ENCODE measurements around the gene GID4.

GID4 gene

DNA sequence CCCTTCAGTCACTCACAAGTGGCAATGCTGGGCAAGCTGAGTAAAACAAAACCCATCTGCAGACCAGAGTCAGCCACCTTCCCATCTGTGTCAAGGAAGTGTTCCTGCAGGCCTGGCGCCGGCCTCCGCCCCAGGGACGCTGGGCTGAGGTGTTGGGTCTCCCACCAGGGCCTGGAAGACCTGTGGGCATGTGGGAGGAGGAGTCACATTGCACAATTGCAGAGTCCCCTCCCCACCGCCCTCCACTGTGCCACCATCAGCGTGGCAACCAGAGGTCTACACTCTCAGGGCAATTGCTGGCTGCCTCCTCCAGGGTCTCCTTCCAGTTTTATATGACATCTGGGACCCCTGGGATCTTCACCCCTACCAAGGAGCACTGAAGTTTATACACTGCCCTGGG lies 66.4 kb downstream of the GID4 start:
- DNase-seq = no peak

DNA sequence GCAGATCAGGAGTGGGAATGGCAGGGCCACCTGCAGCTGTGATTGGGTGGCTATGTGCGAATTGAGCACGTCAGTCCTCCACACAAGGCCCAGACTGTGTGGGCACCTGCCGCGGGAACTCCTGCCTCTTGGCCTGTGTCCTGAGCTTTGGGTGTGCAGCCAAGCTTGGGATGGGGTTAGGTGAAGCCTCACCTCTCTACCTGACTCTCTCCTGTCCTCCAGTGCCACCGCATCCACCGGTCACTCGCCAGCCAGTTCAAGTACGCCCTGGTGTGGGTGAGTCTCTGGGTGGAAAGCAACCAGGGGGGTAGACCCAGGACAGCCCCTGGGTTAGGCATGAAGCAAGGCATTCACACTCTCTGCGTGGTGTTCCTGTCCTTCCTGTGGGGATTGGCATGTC lies 67.0 kb downstream of the GID4 start:
- no peak for DNase-seq

GRCh38 chr17:18107061-18107790 lies 68.0 kb downstream of the GID4 start:
- DNase-seq = no peak

DNA sequence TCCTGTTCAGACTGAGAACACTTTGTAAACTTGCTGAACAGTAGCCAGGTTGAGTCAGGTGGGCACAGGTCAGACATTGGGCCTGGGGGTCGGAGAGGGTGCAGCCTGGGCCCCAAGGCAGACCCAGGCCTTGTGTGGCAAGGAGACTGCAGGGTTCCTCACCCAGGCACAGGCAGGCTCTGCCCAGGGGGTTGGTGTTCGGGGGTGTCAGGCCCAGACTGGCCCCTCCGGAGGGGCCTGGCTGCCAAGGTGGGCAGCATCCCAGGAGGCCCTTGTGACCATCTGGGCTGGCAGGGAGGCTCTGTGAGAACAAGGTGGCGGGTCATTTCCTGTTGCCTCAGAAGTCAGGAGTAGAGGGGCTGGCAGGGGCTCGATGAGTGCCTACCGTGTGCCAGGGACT lies 68.8 kb downstream of the GID4 start:
- no peak for DNase-seq

DNA sequence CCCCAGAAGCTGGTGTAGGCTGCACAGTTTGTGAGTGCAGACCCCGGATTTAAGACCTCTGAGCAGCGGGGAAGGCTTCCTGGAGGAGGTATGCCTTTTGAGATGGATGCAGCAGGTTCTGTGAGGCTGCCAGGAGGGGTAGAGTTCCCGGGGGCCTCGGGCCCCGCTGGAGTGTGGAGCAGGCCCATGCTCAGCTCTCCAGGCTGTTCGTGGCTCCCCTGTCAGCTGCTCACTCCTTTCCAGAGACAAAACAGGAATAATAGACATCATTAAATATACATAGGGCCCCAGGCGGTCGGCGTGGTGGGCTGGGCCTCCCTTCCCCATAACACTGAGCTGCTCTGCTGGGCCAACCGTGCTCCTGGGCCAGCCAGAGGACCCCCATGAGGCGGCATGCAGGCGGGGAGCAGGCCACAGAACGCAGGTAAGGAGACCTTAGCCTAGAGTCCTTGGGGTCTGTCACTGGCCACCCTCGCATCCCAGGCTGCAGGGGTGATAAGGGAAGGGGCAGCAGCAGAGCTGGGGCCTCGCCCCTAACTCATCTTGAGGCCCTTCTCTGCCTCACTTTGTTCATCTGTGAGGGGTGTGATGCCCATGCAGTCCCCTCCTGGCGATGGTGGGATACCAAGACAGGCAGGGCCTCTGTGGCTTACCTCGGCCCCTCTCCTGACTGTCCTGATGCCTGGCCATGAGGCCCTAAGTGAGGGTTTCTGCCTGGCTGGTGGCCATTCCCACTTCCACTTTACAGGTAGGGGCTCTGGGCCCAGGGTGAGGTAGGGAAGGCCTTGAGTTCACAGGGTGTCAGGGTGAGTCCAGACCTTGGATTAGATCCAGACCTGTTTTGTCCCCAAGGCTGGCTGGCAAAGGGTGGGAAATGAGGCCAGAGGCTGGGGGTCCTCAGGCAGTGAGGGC lies 69.4 kb downstream of the GID4 start, which contains the start of gene MYO15A:
Gene MYO15A (plus strand): TSS at position 356 of the 912 bp plus-strand sequence. CDS start 10,045 bp downstream, outside the sequence.
- no peak for DNase-seq

DNA sequence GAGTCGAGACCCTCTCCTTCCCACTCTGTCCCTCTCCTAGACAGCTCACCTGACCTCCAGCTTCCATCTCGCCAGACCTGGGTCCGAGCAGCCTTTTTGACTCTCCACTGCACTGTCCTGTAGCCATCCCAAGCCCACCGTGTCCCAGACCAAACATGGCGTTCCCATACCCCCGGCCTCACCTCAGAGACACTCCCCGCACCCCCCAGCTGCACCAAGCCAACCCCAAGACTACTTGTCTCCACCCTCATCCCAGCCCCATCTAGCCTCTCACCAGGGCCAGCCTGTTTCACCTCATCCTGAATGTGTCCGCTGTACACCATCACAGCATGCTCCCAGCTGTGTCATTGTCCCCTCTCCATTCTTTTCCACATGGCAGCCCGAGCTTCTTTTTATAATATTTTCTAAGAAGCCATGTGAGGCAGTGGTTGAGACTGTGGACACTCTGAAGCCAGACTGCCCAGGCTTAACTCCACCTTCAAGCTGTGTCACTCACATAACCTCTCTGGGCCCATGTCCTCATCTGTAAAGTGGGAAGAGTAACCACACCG lies 70.8 kb downstream of the GID4 start:
- DNase-seq = no peak

- DNase-seq = no peak
These were observed 71.5 kb downstream of the GID4 start for GRCh38 chr17:18110636-18111145.

- no peak for DNase-seq
These were observed 72.2 kb downstream of the GID4 start for GRCh38 chr17:18111330-18111971.

- no peak for DNase-seq
These were observed 76.3 kb downstream of the GID4 start for GRCh38 chr17:18115517-18115916.

- DNase-seq = no peak
These were observed 76.9 kb downstream of the GID4 start for GRCh38 chr17:18116078-18116477.

GRCh38 chr17:18117533-18117932 lies 78.3 kb downstream of the GID4 start:
- DNase-seq = no peak

Measured in CD4-positive, alpha-beta T cell treated with Interleukin-6 for 4 hours (primary cell).